ENCODE data around the gene CENPI.
"Not testable (repeated sequence)": the region's sequence is repeated elsewhere in the genome, so short reads cannot be mapped to it uniquely, and the experiment has no call there.

Gene CENPI, protein sequence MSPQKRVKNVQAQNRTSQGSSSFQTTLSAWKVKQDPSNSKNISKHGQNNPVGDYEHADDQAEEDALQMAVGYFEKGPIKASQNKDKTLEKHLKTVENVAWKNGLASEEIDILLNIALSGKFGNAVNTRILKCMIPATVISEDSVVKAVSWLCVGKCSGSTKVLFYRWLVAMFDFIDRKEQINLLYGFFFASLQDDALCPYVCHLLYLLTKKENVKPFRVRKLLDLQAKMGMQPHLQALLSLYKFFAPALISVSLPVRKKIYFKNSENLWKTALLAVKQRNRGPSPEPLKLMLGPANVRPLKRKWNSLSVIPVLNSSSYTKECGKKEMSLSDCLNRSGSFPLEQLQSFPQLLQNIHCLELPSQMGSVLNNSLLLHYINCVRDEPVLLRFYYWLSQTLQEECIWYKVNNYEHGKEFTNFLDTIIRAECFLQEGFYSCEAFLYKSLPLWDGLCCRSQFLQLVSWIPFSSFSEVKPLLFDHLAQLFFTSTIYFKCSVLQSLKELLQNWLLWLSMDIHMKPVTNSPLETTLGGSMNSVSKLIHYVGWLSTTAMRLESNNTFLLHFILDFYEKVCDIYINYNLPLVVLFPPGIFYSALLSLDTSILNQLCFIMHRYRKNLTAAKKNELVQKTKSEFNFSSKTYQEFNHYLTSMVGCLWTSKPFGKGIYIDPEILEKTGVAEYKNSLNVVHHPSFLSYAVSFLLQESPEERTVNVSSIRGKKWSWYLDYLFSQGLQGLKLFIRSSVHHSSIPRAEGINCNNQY

DNA sequence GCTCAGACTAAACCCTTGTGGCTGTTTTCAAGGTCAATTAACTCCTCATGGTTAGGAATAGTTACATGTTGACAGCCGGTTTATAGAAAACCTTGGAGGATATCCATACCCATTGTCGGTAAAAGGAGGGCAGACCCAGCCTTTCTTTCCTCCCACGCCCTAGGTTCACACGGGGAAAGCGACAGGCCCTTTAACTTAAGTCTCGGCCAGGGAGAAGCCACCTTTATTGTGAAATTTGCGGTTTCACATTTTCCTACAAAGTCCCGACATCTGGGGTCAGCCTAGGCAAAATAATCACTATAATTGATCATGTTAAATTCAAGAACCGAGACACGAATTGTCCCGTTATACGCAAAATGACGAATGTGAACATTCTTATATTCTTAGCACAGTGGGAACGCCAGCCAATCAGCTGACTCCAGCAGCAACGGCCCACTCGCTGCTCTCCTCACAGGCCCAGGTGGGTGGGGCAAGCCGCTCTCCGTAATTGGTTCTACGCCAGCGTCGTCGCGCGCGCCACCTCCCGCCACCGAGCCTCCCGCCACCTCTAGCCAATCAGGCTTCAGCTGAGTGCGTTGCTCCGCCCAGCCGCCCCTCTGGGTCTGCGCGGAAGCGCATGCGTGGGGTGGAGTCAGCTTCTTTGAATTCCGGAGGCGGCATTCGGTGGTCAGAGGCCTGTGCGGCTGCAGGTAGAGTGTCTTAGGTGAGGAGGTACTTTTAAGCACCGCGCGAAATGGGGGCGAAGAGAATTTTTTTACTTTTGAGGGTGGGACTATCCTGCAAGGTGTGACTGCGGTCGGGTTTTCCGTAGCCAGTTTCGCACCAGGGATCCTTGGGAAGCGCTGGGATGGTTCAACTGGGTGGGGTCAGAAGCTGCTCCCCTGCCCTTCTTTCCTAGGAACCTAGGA, at the start of gene CENPI:
Gene CENPI (plus strand): TSS at position 659 of the 908 bp plus-strand sequence. CDS start 2,867 bp downstream, outside the sequence.
- DNase-seq (ENCODE audit: low read depth, low spot score) = peak; percentile 77

DNA sequence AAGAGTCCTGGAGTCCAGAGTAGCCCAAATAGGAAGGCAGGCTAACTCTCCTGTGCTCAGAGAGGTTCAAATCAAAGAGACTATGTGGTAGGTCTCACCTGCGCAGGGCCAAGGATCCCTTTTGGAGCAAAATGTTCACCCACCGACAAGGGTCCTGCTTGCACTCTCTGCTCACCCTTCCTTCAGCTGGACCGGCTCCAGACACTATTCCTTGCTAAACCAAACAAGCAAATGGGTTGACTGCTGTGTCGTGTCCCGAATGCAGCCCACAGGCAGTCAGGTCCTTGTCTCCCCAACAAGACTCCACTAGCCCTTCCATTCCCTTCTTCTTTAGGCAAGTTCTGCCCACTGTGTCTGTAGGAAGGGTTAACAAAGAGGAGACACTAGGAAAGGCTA, 46.9 kb upstream of the CENPI start:
- DNase-seq (ENCODE audit: low read depth, low spot score) = no peak

DNA sequence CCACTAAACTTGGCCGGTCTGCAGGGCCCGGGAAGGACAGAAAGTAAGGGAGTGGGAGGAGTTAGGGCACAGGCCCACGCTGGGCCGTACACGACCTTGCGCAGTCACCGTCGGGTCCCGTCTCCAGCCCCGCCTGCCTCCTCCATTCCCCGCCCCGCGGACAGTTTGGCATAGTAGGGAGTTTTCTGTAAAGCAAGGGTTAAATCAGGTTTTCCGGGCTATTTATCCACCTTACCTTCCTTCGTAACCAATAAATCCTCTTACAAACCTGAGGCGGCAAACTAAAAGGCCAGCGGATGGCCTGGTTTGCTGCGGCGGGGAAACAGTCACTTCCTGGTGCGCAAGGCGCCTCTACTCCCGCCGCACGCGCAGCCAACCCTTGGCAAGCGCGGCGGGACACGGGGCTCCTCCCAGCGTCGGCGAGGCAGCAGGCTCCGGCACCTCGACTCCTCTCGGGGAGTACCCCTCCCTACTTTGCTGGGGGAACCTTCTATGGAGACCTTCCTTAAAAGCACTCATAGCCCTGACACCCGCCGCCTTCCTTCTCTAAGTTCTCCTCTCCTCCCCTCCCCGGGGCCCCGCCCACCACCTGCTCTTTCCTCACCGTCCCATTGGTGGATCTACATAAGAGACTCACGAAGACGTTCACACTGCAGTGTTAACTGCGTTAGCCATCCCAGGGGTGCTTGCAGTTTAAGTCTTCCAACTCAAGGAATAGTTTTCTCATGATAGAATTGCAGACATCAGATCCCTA, 46.3 kb upstream of the CENPI start, which contains the start of gene TRMT2B:
Gene TRMT2B (minus strand): TSS at position 563 of the 754 bp plus-strand sequence. CDS start 9,822 bp downstream, outside the sequence.
- DNase-seq (ENCODE audit: low read depth, low spot score) = peak; percentile 49

DNA sequence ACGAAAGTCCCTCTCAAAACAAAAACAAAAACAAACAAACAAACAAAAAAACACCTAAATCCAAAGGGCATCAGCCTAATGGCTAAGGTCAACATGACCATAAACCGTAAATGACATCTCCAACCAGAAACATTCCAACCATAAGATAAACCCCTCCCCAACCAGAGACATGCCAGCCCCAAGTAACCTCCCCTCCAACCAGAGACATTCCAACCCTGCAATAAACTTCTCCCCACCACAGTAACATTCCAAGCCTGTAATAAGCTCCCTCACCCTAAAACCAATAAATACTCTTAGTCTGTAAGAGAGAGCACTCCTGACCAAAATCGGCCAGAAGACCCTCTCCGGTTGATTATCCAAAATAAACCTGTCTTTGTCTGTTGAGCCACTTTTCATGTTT, 41.5 kb upstream of the CENPI start:
- DNase-seq (ENCODE audit: low read depth, low spot score) = not testable (repeated sequence)

DNA sequence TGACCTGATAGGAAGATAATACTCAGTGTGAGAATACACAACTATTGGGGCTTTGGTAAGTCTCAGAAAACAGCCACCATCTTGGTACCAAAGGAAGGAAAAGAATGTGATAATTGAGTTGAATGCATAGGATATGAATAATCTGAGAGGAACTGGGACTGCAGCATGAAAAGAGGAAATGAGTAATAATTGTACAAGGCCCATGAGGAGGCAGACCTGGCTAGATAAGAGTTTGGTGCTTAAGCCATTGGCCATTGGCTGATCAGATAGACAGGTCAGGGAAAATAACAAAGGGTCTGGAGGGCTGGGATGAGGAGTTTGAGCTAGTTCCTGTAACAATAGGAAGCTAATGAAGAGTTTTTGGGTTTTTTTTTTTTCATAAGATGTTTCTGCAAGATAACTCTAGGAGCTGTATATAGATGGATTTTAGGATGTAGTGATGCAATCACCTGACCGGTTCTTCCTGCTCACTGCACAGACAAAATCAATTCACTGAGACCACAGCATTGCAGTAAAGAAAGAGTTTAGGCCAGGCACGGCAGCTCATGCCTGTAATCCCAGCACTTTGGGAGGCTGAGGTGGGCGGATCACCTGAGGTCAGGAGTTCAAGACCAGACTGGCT, 40.8 kb upstream of the CENPI start:
- DNase-seq (ENCODE audit: low read depth, low spot score) = no peak

DNA sequence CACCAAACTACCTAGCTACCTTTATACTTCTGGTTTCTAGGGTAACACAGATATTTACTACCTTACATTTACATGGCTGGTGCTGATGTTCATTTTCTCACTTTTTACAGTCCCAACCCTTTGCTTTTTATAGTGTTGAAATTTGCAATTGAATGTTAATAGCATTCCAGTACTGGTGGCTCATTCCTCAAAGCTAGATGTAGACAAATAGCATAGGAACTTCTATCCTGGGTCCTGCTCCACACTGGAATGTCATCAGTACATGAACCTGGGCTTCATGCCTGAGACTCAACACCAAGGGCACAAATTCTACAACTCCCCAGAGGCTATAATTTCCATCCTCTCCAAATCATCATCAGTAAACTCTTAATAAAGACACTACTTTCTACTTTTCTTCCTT, 35.8 kb upstream of the CENPI start:
- DNase-seq (ENCODE audit: low read depth, low spot score) = no peak

DNA sequence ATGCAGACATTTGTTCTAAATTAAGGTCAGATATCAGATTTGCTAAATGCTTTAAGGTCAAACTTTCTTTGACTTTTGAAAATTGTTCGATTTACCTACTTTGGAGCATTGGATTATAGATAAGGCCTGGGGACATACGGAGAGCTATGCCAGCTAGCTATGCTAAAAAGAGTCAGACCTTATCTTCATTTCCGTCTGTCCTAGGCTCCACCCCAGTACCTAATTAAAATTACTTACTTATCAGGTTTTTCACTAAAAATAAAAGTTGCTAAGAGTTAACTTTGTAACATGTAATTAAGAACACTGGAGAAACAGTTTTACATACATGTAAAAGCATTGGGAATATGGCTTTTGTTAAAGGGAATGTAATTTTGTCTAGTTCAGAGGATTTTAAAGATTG, 26.4 kb upstream of the CENPI start:
- no peak for DNase-seq (ENCODE audit: low read depth, low spot score)

DNA sequence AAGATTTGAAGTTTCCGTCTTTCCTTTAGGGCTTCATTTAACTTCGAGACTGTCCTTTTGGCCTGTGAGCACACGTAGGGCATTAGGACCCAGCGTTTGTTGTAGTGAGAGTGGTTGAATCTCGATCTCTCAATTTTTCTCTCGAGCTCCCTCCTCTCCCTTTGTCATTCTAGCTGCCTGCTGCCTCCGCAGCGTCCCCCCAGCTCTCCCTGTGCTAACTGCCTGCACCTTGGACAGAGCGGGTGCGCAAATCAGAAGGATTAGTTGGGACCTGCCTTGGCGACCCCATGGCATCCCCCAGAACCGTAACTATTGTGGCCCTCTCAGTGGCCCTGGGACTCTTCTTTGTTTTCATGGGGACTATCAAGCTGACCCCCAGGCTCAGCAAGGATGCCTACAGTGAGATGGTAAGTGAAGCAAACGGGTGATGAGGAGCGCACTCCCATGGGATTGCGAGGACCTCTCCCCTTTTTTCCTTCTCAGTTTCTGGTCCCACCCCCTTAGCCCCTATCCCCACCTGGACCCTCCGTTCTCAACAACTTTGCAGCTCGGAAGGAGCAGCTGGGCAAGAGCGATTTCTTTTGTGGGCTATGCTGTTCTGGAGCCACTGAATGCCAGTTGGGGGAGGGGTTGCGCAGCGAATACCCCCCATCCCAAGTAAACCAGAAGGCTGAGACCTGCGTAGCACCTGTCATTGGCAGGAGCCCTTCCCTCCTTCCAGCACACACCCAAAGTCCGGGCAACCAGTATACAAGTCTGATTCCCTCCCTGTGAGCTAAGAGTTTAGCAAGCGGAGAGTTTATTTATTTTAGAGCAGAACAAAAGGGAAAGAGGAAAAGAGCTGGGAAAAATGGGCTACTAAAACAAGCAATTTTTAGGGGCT, 19.0 kb upstream of the CENPI start, which contains the start of gene TMEM35A:
Gene TMEM35A (plus strand): TSS at position 164 of the 883 bp plus-strand sequence. CDS start 124 bp downstream, at position 288.
- DNase-seq (ENCODE audit: low read depth, low spot score) = no peak

DNA sequence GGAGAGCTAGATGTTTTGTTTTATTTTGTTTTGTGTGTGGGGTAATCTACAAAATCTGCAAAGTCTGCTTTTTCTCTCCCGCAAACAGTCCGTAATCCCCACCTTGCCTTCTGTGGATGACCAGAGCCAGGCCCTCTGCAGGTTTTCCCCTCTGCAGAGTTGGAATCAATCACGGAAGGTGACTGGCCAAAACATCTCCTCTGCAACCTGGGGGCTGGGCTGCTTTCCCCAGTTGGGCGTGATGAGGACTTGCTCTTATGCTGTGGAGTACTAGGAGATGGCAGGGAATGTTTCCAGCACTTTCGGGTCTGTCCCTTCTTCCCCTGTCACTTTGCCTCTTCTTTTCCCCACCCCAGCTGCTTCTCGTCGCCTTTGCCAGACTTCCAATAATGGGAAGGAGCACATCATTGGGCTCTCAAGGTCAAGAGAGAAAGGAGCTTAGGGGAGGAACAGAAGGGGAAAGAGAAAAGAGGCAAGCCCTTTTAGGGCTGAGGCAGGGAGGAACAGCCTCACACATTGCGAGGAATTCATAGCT, 18.2 kb upstream of the CENPI start:
- DNase-seq (ENCODE audit: low read depth, low spot score) = no peak

DNA sequence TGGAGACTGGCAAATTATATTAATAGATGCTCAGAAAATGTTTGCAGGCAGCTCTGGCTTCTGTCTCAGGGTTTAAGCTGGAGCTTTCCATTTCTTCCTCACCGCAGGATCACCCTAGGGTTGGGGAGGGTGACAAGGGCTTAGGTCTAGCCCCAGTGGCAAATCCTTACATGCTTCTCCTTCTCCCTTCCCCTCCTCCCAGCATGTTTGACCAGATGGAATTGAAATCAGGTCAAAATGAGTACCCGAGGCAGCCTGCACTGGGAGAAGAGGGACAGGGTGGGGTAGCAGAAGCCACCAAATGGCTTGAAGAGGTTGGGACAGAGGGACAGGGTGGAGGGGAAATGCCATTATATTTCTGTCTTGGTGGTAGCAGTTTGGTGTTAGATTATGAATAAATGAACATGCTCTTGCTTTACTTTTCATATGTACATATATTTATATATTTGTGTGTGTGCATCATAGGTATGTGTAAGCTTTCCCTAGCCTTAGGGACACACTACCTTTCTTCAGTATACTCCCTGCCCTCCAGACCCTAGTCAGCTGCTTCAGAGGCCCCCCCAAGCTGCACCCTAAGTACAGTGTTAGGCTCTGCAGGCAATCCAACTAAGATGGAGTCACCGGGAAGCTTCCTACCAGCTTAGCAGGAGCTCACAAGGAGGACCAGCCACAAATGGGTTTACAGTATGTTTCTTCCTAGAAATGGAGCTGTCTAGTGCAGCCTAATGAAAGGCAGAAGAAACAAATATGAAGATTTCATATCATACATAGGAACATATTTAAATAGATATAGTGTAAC, 17.5 kb upstream of the CENPI start:
- no peak for DNase-seq (ENCODE audit: low read depth, low spot score)

DNA sequence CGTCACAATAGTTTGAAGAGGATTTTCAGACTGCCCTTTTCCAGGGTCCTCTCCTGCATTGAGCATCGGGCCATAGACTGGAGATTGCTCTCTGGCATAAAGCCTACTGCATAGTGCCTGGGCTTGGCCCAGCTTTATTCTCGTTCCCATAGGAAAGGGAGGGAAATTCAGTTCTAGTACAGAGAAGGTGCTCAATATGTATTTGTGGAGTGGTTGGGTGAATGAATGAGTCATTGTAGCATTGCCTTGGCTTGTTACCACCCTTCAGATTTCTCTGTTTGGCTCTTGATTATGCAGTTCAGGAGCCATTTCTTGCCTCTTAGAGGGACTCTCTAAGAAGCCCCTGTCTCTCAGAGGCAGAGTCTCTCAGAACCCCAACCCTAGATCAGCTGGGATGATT, 16.8 kb upstream of the CENPI start:
- no peak for DNase-seq (ENCODE audit: low read depth, low spot score)

DNA sequence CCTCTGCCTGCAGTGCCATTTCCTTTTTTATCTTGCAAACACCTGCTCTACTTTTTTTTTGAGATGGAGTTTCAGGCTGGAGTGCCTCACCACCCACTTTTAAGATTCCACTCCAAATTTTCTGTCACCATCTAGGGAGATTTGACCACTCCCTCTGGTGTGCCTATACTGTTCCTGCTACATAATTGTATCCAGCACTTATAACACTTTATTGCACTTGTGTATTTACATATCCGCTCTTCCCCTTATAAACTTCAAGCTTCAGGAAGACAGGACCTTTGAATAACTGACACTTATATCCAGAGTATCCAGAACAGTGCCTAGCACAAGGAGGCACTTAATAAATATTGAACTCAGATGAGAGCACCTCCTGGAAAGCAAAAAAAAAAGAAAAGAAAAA, 6.2 kb upstream of the CENPI start:
- DNase-seq (ENCODE audit: low read depth, low spot score) = no peak

DNA sequence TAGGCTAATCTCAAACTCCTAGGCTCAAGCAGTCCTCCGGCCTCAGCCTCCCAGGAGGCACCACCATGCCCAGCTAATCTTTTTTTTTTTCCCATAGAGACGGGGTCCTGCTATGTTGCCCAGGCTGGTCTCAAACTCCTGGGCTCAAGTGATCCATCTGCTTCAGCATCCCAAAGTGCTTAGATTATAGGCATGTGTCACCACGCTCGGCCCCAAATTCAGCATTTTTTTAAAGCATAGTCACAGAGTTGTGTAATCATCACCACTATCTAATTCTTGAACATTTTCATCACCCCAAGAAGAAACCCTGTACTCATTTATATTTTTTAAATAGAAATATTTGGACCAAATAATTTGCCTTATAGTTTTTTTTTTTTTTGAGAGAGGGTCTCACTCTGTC, 10.3 kb downstream of the CENPI start:
- no peak for DNase-seq (ENCODE audit: low read depth, low spot score)

DNA sequence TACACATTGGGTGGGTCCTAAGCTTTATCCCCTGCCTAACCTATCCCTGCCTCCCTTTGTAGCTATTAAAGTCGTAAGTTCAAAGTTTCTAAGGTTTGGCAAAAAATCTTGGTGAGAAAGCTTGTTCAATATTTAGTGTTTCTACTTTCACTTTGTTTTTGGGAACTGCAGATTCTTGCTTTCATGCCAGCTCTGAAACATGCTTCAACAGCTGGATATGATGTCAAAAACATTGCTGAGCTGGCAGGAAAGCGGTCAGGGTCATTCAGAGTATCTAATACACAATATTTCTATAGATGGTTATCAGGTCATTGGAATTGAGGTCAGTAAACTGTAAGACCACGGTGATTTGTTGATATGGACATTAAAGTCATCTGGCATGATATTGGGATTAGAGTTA, 19.7 kb downstream of the CENPI start:
- DNase-seq (ENCODE audit: low read depth, low spot score) = no peak

DNA sequence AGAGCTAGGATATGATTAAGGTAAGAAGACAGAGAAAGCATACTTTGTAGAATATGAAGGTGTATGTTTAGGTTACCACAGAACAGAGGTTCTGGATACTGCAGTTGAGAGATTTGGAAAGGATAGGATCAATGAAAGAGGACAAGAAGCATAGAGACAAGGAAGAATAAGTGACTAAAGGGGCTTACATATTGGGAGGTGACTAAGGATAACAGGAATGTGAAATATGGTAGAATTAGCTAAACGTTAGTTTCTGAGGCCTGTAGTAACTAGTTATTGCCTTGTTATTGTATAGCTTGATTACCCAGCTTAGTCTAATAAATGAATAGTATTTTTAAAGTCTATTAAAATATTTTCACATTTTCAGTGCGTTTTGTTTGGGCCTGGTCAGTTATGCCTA, 38.2 kb downstream of the CENPI start:
- no peak for DNase-seq (ENCODE audit: low read depth, low spot score)
